ENCODE measurements around the gene TBX2. TPM values are rescaled to one million over a fixed set of nuclear protein-coding genes. Genes with fewer than 3 reads are reported as not detected.

Gene TBX2
- total and polyA plus RNA-seq, 2 of the 13 experiments (the other 11 are each of a cell fraction or from before 2014, with no cell fraction given) = 2.8 to 15.3 TPM

DNA sequence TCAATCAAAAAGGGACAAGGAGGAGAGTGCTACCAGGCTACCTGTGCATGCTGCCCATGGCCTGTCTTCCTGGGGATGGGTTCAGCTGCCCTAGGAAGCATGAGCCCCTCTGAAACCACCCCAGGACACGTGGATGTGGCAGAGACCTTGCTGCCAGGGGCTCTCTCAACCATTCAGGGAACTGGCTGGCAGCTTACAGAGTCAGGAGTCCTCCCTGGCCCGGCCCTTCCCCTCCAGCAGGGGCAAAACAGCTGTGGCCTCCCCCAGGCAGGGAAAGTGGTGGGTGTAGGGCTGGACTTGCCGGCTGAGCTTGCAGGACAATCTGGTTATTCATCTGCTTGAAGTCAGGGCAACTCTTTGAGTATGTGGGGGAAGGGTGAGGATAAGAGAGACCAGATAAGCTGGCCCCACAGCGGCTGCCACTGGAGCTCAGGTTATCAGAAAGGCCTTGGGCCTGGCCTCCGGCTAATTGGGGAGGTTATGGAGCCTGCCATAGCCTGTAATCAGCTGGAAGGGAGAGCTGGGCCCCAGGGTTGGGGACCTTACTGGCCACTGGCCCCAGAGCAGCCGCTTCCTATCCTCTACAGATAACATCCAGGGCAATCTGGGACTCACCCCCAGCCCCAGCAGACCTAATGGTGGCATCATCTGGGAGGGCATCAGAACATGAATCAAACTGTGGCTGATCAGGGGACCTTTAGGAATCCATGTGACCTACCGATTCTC lies 5.6 kb upstream of the TBX2 start (continued):
- TF ChIP-seq, protein P1, sequence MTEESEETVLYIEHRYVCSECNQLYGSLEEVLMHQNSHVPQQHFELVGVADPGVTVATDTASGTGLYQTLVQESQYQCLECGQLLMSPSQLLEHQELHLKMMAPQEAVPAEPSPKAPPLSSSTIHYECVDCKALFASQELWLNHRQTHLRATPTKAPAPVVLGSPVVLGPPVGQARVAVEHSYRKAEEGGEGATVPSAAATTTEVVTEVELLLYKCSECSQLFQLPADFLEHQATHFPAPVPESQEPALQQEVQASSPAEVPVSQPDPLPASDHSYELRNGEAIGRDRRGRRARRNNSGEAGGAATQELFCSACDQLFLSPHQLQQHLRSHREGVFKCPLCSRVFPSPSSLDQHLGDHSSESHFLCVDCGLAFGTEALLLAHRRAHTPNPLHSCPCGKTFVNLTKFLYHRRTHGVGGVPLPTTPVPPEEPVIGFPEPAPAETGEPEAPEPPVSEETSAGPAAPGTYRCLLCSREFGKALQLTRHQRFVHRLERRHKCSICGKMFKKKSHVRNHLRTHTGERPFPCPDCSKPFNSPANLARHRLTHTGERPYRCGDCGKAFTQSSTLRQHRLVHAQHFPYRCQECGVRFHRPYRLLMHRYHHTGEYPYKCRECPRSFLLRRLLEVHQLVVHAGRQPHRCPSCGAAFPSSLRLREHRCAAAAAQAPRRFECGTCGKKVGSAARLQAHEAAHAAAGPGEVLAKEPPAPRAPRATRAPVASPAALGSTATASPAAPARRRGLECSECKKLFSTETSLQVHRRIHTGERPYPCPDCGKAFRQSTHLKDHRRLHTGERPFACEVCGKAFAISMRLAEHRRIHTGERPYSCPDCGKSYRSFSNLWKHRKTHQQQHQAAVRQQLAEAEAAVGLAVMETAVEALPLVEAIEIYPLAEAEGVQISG (CRISPR knock-in tag; IDR thresholded peaks at IDR 0.05) = peak; percentile 68
- no peak for TF ChIP-seq TEAD2 (CRISPR knock-in tag; IDR thresholded peaks at IDR 0.05)
- TF ChIP-seq SNAPC2 (CRISPR knock-in tag; IDR thresholded peaks at IDR 0.05) = no peak
- TF ChIP-seq, protein P2, sequence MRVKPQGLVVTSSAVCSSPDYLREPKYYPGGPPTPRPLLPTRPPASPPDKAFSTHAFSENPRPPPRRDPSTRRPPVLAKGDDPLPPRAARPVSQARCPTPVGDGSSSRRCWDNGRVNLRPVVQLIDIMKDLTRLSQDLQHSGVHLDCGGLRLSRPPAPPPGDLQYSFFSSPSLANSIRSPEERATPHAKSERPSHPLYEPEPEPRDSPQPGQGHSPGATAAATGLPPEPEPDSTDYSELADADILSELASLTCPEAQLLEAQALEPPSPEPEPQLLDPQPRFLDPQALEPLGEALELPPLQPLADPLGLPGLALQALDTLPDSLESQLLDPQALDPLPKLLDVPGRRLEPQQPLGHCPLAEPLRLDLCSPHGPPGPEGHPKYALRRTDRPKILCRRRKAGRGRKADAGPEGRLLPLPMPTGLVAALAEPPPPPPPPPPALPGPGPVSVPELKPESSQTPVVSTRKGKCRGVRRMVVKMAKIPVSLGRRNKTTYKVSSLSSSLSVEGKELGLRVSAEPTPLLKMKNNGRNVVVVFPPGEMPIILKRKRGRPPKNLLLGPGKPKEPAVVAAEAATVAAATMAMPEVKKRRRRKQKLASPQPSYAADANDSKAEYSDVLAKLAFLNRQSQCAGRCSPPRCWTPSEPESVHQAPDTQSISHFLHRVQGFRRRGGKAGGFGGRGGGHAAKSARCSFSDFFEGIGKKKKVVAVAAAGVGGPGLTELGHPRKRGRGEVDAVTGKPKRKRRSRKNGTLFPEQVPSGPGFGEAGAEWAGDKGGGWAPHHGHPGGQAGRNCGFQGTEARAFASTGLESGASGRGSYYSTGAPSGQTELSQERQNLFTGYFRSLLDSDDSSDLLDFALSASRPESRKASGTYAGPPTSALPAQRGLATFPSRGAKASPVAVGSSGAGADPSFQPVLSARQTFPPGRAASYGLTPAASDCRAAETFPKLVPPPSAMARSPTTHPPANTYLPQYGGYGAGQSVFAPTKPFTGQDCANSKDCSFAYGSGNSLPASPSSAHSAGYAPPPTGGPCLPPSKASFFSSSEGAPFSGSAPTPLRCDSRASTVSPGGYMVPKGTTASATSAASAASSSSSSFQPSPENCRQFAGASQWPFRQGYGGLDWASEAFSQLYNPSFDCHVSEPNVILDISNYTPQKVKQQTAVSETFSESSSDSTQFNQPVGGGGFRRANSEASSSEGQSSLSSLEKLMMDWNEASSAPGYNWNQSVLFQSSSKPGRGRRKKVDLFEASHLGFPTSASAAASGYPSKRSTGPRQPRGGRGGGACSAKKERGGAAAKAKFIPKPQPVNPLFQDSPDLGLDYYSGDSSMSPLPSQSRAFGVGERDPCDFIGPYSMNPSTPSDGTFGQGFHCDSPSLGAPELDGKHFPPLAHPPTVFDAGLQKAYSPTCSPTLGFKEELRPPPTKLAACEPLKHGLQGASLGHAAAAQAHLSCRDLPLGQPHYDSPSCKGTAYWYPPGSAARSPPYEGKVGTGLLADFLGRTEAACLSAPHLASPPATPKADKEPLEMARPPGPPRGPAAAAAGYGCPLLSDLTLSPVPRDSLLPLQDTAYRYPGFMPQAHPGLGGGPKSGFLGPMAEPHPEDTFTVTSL (CRISPR knock-in tag; IDR thresholded peaks at IDR 0.05; ENCODE audit: borderline replicate concordance) = no peak
- no peak for TF ChIP-seq ZBTB21 (CRISPR knock-in tag; IDR thresholded peaks at IDR 0.05)
- no peak for TF ChIP-seq ATF7 (IDR thresholded peaks at IDR 0.05)
- TF ChIP-seq ATF7 (CRISPR knock-in tag; IDR thresholded peaks at IDR 0.05) = no peak
- no peak for TF ChIP-seq ZNF326 (CRISPR knock-in tag; IDR thresholded peaks at IDR 0.05; ENCODE audit: borderline replicate concordance)
- TF ChIP-seq REL (CRISPR knock-in tag; conservative IDR thresholded peaks at IDR 0.05) = no peak
- TF ChIP-seq, protein P3, sequence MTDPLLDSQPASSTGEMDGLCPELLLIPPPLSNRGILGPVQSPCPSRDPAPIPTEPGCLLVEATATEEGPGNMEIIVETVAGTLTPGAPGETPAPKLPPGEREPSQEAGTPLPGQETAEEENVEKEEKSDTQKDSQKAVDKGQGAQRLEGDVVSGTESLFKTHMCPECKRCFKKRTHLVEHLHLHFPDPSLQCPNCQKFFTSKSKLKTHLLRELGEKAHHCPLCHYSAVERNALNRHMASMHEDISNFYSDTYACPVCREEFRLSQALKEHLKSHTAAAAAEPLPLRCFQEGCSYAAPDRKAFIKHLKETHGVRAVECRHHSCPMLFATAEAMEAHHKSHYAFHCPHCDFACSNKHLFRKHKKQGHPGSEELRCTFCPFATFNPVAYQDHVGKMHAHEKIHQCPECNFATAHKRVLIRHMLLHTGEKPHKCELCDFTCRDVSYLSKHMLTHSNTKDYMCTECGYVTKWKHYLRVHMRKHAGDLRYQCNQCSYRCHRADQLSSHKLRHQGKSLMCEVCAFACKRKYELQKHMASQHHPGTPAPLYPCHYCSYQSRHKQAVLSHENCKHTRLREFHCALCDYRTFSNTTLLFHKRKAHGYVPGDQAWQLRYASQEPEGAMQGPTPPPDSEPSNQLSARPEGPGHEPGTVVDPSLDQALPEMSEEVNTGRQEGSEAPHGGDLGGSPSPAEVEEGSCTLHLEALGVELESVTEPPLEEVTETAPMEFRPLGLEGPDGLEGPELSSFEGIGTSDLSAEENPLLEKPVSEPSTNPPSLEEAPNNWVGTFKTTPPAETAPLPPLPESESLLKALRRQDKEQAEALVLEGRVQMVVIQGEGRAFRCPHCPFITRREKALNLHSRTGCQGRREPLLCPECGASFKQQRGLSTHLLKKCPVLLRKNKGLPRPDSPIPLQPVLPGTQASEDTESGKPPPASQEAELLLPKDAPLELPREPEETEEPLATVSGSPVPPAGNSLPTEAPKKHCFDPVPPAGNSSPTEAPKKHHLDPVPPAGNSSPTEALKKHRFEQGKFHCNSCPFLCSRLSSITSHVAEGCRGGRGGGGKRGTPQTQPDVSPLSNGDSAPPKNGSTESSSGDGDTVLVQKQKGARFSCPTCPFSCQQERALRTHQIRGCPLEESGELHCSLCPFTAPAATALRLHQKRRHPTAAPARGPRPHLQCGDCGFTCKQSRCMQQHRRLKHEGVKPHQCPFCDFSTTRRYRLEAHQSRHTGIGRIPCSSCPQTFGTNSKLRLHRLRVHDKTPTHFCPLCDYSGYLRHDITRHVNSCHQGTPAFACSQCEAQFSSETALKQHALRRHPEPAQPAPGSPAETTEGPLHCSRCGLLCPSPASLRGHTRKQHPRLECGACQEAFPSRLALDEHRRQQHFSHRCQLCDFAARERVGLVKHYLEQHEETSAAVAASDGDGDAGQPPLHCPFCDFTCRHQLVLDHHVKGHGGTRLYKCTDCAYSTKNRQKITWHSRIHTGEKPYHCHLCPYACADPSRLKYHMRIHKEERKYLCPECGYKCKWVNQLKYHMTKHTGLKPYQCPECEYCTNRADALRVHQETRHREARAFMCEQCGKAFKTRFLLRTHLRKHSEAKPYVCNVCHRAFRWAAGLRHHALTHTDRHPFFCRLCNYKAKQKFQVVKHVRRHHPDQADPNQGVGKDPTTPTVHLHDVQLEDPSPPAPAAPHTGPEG (CRISPR knock-in tag; IDR thresholded peaks at IDR 0.05) = peak; percentile 69
- TF ChIP-seq CCAR2 (optimal IDR thresholded peaks at IDR 0.05; ENCODE audit: low read depth, low read length) = peak; percentile 71
- TF ChIP-seq, protein P4, sequence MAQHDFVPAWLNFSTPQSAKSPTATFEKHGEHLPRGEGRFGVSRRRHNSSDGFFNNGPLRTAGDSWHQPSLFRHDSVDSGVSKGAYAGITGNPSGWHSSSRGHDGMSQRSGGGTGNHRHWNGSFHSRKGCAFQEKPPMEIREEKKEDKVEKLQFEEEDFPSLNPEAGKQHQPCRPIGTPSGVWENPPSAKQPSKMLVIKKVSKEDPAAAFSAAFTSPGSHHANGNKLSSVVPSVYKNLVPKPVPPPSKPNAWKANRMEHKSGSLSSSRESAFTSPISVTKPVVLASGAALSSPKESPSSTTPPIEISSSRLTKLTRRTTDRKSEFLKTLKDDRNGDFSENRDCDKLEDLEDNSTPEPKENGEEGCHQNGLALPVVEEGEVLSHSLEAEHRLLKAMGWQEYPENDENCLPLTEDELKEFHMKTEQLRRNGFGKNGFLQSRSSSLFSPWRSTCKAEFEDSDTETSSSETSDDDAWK (CRISPR knock-in tag; IDR thresholded peaks at IDR 0.05) = no peak
